GM12878 (cell line): Measurements from ENCODE around the gene RNLS.

Experiments
- EZH2 ChIP-seq: IDR thresholded peaks from 2 replicates; pipeline ENCODE4 v1.6.1; 2012; ENCODE audit warnings: low read depth, mild to moderate bottlenecking, control low read depth, inconsistent platforms, low read length, borderline replicate concordance; ENCODE audit not compliant: control insufficient read depth
- HDAC2 ChIP-seq: fragments of 200-600 bp; sonication (generic); IDR thresholded peaks from 2 replicates; pipeline ENCODE4 v1.6.1; 2017
- POLR2A ChIP-seq: IDR thresholded peaks from 2 replicates; pipeline ENCODE4 v1.6.1; 2011; ENCODE audit warnings: low read depth, mild to moderate bottlenecking, low read length
- SIX5 ChIP-seq: IDR thresholded peaks from 2 replicates; pipeline ENCODE4 v1.6.1; 2011; ENCODE audit warnings: mild to moderate bottlenecking, low read depth, low read length, moderate library complexity; ENCODE audit not compliant: severe bottlenecking
- TCF12 ChIP-seq: IDR thresholded peaks from 2 replicates; pipeline ENCODE4 v1.6.1; 2011; ENCODE audit warnings: low read depth, mild to moderate bottlenecking, low read length
- YY1 ChIP-seq: IDR thresholded peaks from 2 replicates; pipeline ENCODE4 v1.6.1; 2011; ENCODE audit warnings: low read depth, mild to moderate bottlenecking, low read length
- ZNF274 ChIP-seq: IDR thresholded peaks from one replicate; pipeline ENCODE4 v1.8.0; 2011; ENCODE audit not compliant: insufficient read length, insufficient read depth
- TF ChIP-seq, protein P1 (sequence below), 3 experiments: IDR thresholded peaks in 2 of 3; conservative IDR thresholded peaks in 1 of 3; 2 replicates each; pipeline ENCODE4 v1.5.1; 2011; ENCODE audit warnings: low read depth in 3 of 3, low read length in 3 of 3, mild to moderate bottlenecking in 3 of 3, control low read depth in 2 of 3, moderate library complexity in 2 of 3, inconsistent platforms in 1 of 3, mixed read lengths in 1 of 3; ENCODE audit not compliant: control insufficient read depth in 2 of 3, insufficient read depth in 1 of 3; ENCODE audit errors: extremely low read depth in 1 of 3
- TF ChIP-seq, protein P2 (sequence below): IDR thresholded peaks from 2 replicates; pipeline ENCODE4 v1.6.1; 2011; ENCODE audit warnings: low read depth, mild to moderate bottlenecking, low read length, moderate library complexity, borderline replicate concordance; ENCODE audit errors: extremely low read depth
- TF ChIP-seq, protein P3 (sequence below): fragments of 450-650 bp; IDR thresholded peaks from 2 replicates; pipeline ENCODE4 v1.6.1; 2016; ENCODE audit warnings: mild to moderate bottlenecking, moderate library complexity, borderline replicate concordance

DNA sequence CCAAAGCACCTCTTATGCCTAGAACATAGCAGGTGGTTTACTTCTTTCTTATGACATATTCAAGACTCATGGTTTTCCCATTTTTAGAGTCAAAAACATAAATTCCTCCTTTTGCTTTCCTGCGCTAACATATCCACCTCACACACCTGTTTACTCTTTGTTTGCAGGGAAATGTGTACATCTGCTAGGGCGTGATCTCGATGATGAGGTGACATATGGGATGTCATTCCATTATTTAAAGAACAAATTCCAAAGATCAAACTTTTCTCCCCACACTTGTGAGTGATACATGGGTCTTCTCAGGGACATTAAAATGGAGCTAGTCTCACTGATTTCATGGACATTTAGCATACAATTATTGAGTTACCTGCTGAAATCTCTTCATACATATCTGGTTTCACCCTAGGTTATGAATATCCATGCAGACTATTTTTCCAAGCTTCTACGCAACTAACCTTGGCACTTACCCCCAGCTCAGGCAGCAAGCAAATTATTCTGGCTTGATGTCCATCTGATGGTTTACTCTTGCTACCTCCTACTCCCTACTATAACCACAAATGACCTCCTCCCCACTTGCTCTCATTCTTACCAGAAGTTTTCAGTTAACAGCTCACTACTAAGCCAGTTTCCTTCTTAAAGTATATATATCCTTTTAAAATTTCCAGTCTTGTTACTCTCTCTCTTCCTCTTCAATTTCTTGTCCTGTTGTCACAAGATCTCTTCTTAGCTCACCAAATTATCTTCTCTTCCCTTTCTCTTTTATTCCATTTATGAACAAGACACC lies 208.5 kb downstream of the RNLS start:
- TF ChIP-seq ZNF274 (no peak), POLR2A (no peak), HDAC2 (no peak), EZH2 (no peak), SIX5 (no peak), YY1 (no peak), TCF12 (no peak)
- TF ChIP-seq, protein P1, sequence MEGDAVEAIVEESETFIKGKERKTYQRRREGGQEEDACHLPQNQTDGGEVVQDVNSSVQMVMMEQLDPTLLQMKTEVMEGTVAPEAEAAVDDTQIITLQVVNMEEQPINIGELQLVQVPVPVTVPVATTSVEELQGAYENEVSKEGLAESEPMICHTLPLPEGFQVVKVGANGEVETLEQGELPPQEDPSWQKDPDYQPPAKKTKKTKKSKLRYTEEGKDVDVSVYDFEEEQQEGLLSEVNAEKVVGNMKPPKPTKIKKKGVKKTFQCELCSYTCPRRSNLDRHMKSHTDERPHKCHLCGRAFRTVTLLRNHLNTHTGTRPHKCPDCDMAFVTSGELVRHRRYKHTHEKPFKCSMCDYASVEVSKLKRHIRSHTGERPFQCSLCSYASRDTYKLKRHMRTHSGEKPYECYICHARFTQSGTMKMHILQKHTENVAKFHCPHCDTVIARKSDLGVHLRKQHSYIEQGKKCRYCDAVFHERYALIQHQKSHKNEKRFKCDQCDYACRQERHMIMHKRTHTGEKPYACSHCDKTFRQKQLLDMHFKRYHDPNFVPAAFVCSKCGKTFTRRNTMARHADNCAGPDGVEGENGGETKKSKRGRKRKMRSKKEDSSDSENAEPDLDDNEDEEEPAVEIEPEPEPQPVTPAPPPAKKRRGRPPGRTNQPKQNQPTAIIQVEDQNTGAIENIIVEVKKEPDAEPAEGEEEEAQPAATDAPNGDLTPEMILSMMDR (IDR thresholded peaks at IDR 0.05 in 2 of 3, conservative IDR thresholded peaks at IDR 0.05 in 1 of 3; ENCODE audit: control insufficient read depth in 2 of 3, extremely low read depth in 1 of 3, insufficient read depth in 1 of 3, low read depth in 3 of 3, low read length in 3 of 3), result no peak
- TF ChIP-seq, protein P2, sequence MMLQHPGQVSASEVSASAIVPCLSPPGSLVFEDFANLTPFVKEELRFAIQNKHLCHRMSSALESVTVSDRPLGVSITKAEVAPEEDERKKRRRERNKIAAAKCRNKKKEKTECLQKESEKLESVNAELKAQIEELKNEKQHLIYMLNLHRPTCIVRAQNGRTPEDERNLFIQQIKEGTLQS, result no peak
- TF ChIP-seq, protein P3, sequence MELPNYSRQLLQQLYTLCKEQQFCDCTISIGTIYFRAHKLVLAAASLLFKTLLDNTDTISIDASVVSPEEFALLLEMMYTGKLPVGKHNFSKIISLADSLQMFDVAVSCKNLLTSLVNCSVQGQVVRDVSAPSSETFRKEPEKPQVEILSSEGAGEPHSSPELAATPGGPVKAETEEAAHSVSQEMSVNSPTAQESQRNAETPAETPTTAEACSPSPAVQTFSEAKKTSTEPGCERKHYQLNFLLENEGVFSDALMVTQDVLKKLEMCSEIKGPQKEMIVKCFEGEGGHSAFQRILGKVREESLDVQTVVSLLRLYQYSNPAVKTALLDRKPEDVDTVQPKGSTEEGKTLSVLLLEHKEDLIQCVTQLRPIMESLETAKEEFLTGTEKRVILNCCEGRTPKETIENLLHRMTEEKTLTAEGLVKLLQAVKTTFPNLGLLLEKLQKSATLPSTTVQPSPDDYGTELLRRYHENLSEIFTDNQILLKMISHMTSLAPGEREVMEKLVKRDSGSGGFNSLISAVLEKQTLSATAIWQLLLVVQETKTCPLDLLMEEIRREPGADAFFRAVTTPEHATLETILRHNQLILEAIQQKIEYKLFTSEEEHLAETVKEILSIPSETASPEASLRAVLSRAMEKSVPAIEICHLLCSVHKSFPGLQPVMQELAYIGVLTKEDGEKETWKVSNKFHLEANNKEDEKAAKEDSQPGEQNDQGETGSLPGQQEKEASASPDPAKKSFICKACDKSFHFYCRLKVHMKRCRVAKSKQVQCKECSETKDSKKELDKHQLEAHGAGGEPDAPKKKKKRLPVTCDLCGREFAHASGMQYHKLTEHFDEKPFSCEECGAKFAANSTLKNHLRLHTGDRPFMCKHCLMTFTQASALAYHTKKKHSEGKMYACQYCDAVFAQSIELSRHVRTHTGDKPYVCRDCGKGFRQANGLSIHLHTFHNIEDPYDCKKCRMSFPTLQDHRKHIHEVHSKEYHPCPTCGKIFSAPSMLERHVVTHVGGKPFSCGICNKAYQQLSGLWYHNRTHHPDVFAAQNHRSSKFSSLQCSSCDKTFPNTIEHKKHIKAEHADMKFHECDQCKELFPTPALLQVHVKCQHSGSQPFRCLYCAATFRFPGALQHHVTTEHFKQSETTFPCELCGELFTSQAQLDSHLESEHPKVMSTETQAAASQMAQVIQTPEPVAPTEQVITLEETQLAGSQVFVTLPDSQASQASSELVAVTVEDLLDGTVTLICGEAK, result no peak
